ENCODE results near the gene SNAP47.
A peak's percentile ranks its signal among the peaks of the same experiment; 100 is the strongest.

The SNAP47 gene

DNA sequence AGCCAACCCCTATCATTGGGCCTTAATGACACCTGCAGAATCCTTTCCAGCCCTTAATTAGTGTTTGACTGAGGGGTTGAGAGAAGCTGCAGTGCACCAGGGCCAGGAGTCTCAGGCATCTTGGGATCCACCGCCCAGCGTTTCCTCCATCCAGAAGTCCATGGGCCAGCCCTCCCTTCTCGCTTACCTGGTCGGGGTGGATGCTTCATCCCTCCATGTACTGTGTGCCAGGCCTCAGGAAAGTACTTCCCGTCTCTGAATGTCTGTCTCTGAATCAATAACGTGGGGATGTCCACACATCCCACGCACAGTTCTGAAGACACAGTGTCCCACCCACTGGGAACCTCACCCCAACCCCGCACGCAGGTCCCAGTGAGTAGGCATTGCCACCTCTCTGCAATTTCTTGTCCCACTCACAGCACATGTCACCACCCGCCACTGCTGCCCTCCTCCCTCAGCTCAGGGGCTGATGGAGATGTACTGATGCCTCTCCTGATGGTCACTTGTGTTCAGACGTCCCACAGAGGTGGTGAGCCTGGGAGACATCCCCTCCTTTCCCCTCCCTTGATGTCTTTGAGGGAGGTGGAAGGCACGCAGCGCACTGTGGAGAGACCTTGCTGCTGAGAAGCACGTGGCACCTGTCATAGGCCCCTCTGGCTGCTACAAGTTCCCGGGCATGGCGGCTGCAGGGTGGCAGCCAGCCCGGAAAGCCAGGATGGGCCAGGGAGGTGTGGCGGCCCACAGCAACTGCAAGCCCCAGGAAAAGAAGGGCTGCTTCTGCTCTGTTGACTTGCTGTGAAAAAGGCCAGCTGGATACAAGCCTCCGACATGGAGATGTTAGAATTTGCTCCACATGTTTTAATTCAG, 50.8 kb downstream of the SNAP47 start:
- no peak for DNase-seq (ENCODE audit: low read depth)

DNA sequence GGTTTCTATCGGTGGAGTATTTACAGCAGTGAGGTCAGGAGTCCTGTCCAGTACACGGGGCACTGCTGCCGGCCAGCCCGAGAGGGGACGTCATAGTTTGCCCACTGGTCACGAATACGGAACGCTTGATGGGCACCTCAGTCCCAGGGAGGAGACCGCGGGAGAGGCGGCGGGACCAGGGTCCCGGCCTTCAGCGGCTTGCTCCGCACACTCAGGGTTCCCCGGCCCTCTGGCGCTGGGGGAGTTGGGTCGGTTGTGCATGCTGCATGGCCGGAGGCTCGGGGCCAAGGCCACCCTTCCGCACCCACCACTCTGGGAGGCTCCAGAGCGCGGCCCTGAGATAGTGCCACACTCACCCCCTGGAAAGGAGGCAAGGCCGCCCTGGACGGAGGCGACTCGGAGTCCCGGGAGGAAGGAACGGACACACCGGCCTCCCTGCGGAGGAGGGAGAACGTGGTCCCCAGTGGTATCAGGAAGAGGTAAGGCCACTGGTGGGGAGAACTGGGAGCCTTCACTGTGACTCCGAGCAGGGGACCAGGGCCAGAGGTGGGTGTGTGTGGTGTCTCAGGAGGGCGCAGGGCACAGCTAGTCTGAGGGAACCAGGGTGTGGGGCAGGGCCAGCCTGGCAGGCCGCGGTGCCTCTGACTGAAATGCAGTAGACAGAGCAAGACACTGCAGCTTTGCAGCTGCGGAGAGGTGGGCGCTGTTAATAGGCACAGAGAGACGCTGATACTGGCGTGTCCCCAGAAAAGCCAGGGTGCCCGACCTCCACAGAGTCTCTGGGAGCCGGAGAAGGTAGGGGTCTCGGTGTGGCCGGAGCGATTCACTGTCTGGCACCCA, 51.7 kb downstream of the SNAP47 start:
- DNase-seq (ENCODE audit: low read depth): no peak

- peak; percentile 76 for DNase-seq (ENCODE audit: low read depth)
Observed at GRCh38 chr1:227787513-227788270, 52.5 kb downstream of the SNAP47 start.

DNA sequence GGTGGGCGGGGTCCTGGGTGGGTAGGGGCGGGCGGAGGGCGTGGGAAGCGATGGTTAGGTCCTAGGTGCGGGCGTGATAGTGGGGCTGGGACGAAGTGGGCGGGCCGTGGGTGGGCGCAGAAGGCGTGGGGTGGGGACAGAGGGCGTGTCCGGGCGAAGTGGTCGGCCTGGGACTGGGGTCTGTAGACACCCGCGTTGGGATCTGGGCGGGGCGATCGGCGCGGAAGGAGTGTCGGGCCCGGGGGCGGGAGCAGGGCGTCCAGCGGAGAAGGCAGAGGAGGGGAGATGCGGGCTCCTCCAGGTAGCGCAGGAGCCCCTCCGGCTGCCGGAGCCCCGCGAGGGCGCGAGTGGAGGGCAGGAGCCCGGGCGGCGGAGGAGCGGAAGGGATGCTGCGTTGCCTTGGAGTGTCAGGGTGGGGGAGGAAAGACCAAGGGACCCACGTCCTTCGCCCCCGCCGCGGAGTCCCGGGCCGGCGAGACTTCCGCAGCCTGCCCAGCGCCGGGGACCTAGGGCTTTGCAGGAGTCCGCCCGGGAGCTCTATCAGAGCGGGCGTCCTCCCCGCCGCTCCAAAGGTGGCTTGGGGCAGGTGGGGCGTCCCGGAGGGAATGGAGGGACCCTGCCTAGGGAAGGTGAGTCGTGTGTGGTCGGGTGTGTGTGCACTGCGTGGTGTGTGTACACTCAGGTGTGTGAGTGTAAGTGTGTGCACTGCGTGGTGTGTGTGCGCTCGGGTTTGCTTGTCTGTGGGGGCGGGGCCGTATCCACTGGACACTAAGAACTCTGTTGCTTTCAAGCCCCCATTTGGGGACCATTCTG, 53.2 kb downstream of the SNAP47 start:
- no peak for DNase-seq (ENCODE audit: low read depth)

DNA sequence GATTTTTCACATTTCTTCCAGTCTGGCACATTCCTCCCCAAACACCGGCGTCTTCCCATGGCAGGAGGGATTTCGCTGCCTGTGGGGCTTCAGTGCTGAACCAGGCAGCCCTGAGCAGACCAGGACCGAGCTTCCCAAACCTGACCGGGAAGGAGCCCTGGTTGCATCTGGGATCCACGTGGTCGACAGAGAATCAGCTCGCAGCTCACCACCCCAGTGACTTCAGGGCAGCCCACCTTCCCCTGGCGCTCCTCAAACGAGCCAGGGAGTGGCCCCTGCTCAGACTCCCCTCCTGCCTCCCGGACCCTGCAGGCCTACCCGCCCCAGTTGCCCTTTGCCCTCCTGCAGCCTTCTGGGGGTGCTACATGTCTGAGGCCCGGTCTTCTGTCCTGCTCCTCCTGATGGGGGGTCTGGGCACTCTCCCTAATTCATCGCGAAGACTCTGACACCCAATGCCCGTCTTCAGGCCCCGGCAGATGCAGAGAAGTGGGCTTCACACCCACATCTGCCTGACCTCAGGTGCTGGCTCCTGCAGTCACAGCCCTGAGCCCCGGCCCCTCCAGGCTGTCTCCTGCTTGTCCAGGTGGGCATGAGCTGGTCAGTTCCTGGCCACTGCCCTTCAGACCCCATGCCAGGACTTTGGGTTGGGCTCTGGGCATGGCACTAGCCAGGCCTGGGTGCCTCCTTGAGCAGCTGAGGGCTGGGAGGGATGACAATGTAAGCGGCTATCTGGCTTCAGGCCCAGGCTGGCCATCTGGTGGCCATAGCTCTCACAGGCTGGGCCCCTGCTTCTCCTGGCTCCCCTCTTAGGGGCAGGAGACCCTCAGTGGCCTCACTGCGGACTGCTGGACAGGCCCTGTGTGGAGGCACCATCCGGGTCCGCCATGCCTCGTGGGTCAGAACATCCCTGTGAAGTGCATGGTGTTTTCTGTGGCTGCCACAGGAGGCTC, 54.1 kb downstream of the SNAP47 start:
- no peak for DNase-seq (ENCODE audit: low read depth)

DNA sequence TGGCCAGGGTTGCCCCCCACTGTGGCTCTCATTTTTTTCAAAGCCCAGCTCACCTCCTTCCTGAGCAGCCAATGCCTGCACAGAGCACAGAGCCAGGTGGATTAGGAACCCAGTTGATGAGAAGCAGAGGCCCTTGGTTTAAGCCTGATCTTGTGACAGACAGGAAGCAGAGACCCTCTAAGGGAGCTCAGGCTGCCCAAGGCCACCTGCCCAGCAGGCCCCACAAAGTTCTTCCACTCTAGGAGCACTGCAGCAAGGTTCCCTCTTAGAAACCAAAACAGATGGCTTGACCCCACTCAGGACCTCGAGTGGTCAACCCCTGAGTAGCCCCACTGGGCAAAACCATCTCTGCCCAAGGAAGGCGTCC, 54.8 kb downstream of the SNAP47 start:
- DNase-seq (ENCODE audit: low read depth): no peak

GRCh38 chr1:227790868-227791267, 55.6 kb downstream of the SNAP47 start:
- no peak for DNase-seq (ENCODE audit: low read depth)

GRCh38 chr1:227791425-227792143, 56.3 kb downstream of the SNAP47 start:
- DNase-seq (ENCODE audit: low read depth): no peak

DNA sequence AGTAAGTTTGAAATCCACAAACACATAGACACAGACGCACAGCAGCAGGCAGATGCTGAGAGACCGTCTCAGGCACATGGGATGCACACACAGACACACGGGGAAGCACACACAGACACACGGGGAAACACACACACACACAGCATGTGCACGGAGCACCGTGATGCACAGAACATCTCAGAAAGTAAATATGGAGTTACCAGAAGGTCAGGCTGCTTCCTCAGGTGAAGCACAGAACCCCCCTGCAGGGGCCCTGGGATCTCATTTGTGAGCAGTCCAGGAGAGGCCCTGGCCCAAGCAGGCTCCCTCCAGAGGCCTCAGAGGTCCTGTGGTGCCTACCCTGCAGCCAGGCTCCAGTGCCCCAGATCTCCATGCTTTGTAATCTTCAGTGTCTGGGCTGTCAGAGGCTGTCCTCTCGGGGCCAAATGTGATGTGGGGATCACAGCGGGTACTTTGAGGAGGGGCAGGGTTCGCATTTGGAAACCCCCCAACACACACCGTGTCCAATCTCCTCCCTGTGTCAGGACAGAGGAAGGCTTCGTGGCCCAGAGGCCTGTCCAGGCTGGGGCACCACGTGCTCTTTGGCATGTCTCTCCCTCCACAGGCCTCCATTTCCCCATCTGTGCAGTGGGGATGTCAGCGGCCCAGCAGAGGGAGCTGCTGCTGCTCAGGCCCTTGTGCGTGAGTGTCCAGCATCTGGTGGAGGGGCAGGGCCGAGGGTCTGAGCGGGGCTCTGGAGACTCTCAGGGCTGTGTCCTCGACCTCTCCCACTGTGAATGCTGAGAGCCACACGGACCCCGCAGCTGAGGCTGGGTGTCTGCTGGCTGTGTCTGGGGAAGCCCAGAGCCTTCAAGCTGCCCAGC, 57.2 kb downstream of the SNAP47 start:
- no peak for DNase-seq (ENCODE audit: low read depth)

DNA sequence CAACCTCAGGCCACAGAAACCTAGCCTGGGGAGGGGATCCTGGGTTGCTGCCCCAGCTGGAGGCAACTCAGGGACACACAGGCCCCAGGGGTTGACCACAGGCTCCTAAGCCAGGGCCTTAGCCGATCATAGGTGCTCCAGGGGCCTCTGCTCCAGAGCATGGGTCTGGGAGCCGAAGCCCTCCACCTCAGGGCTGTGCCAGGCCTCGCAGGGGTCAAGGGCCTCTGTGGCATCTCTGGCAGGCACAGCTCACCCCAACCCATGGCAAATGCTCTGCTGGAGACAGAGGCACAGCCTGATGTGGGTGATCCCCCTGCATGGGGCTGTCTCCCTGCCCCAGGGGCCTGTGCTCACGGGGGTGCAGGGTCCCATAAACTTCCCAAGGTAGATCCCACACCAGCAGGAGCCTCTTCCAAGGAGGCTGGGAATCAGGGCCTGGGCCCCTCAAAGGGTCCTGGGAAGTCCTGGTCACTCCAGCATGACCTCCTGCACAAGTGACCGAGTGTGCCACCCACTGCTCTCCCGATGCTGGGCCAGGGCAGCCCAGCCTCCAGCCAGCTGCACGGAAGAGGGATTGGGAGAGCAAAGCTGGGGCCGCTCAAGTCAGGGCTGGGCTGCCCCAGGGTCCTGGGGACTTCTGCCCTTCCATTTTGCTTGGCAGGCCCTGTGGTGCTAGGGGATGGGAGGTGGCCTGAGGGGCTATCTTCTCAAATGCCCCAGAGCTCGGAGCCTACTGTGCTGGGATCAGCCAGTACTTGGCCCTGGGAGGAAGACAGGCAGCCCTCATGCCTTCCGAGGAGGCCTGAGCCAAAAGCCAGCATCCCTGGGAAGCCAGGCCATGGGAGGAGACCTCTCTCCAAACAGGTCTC, 58.1 kb downstream of the SNAP47 start:
- DNase-seq (ENCODE audit: low read depth): no peak

- DNase-seq (ENCODE audit: low read depth): peak; percentile 83
Observed at GRCh38 chr1:227793948-227794816, 58.9 kb downstream of the SNAP47 start.

DNA sequence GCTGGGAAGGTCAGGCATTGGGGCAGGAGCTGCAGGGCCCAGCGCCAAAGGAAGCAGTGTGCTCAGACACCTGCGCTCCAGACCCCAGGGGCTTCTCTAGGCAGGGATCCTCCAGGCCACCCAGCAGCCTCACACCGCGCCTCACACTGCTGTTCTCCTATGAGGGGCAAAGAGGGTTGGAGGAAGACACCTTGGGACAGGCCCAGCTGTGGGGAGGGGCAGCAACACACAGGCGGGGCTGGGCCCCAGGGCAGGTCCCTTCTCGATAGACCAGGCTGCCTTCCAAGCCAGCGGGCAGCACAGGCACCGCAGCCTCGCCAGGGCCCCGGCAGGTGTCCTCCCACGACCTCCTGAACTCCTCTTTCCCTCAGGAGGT, 59.6 kb downstream of the SNAP47 start:
- DNase-seq (ENCODE audit: low read depth): no peak

DNA sequence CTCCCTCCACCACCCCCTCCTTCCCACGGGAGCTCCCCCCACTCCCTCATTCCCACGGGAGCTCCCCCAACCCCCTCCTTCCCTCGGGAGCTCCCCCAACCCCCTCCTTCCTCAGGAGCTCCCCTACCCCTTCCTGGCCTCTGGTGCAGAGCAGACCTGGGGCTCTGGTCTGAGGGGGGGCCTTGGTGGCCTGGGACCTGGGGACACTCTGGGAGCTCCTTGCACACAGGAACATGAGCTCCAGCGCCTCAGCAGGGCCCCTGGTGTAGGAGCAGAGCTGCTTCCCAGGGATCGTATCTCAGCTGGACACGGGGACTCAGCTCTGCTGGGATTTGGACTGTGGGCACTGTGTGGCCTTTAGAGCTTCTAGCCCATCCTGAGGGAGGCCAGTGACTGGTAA, 60.5 kb downstream of the SNAP47 start:
- DNase-seq (ENCODE audit: low read depth): no peak

DNA sequence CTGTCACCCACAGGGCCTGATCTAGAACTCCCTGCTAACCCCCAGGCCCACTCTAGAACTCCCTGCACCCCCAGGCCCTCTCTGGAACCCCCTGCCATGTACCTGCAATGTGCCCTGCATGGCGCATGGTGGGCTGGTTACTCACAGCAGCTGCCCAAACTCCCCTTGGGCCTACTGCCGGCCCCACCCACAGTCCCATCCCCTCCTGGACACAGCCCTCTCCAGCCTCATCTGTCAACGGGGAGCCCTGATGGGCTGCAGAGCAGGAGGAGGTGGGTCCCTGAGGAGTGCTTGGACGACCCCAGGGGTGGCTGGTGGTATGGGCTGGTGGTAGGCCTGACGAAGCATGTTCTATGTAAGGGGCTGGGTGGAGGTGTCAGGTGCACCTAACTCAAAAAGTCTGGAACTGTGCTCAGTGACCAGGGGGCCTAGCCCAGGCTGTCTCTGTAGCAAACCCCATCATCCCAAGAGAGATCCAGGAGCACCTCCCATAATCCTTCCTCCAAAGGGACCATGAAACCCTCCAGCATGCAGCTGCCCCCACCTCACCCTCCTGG, 61.2 kb downstream of the SNAP47 start:
- no peak for DNase-seq (ENCODE audit: low read depth)

- no peak for DNase-seq (ENCODE audit: low read depth)
Observed at GRCh38 chr1:227797144-227797543, 61.9 kb downstream of the SNAP47 start.

DNA sequence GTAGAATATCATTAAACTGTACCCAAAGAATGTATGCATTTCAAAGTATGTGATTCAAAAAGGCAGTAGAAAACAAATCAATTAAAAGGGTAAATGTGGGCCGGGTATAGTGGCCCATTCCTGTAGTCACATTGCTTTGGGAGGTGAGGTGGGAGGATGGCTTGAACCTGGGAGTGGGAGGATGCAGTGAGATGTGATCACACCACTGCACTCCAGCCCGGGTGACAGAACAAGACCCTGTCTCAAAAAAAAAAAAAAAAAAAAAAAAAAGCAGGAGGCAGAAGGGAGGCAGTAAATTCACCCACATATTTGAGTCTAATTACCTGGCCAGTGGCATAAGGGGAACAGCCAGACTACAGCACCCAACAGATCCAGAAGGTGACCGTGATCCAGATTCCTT, 62.4 kb downstream of the SNAP47 start:
- no peak for DNase-seq (ENCODE audit: low read depth)
